GM18873 (cell line): ENCODE measurements around the gene ASCC1.
"Not testable (repeated sequence)": the region's sequence is repeated elsewhere in the genome, so short reads cannot be mapped to it uniquely, and the experiment has no call there.

ENCODE experiments used
- ATAC-seq: cut with Tn5 transposase; IDR thresholded peaks from one replicate; pipeline ENCODE4 v1.9.1; 2021; ENCODE audit warnings: mild to moderate bottlenecking, moderate library complexity, moderate number of reproducible peaks; ENCODE audit not compliant: unreplicated experiment, low FRiP score

The ASCC1 gene

GRCh38 chr10:72133517-72133916, 82.6 kb downstream of the ASCC1 start:
- peak; percentile 86 for ATAC-seq

GRCh38 chr10:72132854-72133253, 83.2 kb downstream of the ASCC1 start:
- no peak for ATAC-seq

- no peak for ATAC-seq
Measured at GRCh38 chr10:72127571-72127970, 88.5 kb downstream of the ASCC1 start.

GRCh38 chr10:72126872-72127232, 89.2 kb downstream of the ASCC1 start:
- no peak for ATAC-seq

- no peak for ATAC-seq
Measured at GRCh38 chr10:72126184-72126871, 89.7 kb downstream of the ASCC1 start.

GRCh38 chr10:72124989-72125388, 91.1 kb downstream of the ASCC1 start:
- no peak for ATAC-seq

GRCh38 chr10:72124381-72124780, 91.7 kb downstream of the ASCC1 start:
- no peak for ATAC-seq

GRCh38 chr10:72123616-72124015, 92.5 kb downstream of the ASCC1 start:
- ATAC-seq, result no peak

- ATAC-seq, result no peak
Measured at GRCh38 chr10:72122221-72122620, 93.9 kb downstream of the ASCC1 start.

GRCh38 chr10:72121389-72121788, 94.7 kb downstream of the ASCC1 start:
- no peak for ATAC-seq

GRCh38 chr10:72116372-72116771, 99.7 kb downstream of the ASCC1 start:
- ATAC-seq, result no peak

- no peak for ATAC-seq
Measured at GRCh38 chr10:72114706-72115450, 101.2 kb downstream of the ASCC1 start.

- no peak for ATAC-seq
Measured at GRCh38 chr10:72110673-72111401, 105.2 kb downstream of the ASCC1 start.

- no peak for ATAC-seq
Measured at GRCh38 chr10:72109636-72110157, 106.4 kb downstream of the ASCC1 start.

- ATAC-seq, result no peak
Measured at GRCh38 chr10:72108830-72109635, 107.0 kb downstream of the ASCC1 start.

GRCh38 chr10:72108004-72108370, 108.1 kb downstream of the ASCC1 start:
- ATAC-seq, result not testable (repeated sequence)

- ATAC-seq, result no peak
Measured at GRCh38 chr10:72107325-72108003, 108.6 kb downstream of the ASCC1 start.

- no peak for ATAC-seq
Measured at GRCh38 chr10:72106896-72107295, 109.2 kb downstream of the ASCC1 start.

- no peak for ATAC-seq
Measured at GRCh38 chr10:72106154-72106849, 109.8 kb downstream of the ASCC1 start.
